Right lobe of liver (tissue), 6 donors: ENCODE measurements around the gene FAS. TPM values are rescaled to one million over a fixed set of nuclear protein-coding genes. Genes with fewer than 3 reads are reported as not detected.

Experiments used
- ATAC-seq, 4 donors: fragments of 200-7000 bp; cut with Tn5 transposase; one replicate each; pipeline ENCODE4 v1.9.1; 2020; ENCODE audit warnings: mild to moderate bottlenecking in 4 of 4, moderate library complexity in 4 of 4
- DNase-seq, 3 donors: peaks; one replicate each; pipeline ENCODE4 v3.0.0-alpha.2; 2020
- H3K27ac ChIP-seq, 3 donors: fragments of 200-600 bp; one replicate each; pipeline ENCODE4 v1.8.0; 2022
- H3K27me3 ChIP-seq, 2 donors: fragments of 200-600 bp; one replicate each; pipeline ENCODE4 v1.8.0; 2022
- H3K36me3 ChIP-seq, 4 donors: fragments of 200-600 bp; sonication (generic) in 1 of 4; one replicate each; pipeline versions ENCODE4 v1.5.1 to v1.8.0; 2017 to 2022; ENCODE audit warnings: control low read depth in 1 of 4
- H3K4me1 ChIP-seq, 4 donors: fragments of 200-600 bp; sonication (generic) in 1 of 4; one replicate each; pipeline versions ENCODE4 v1.5.1 to v1.8.0; 2017 to 2022; ENCODE audit warnings: control low read depth in 1 of 4
- H3K4me3 ChIP-seq, 3 donors: fragments of 200-600 bp; one replicate each; pipeline ENCODE4 v1.8.0; 2022
- H3K9me3 ChIP-seq, 4 donors: fragments of 200-600 bp; sonication (generic) in 1 of 4; one replicate each; pipeline versions ENCODE4 v1.5.1 to v1.8.0; 2017 to 2022; ENCODE audit warnings: control low read depth in 1 of 4
- POLR2A ChIP-seq: fragments of 450-650 bp; IDR thresholded peaks from one replicate; pipeline ENCODE4 v1.6.1; 2017; ENCODE audit warnings: antibody characterized with exemption, mild to moderate bottlenecking
- WGBS: methylation state at CpG from one replicate; pipeline ENCODE4 v1.1.6; 2018; ENCODE audit warnings: low coverage, low lambda C conversion rate; ENCODE audit not compliant: insufficient coverage; ENCODE audit errors: missing lambda C conversion rate; 5-methylcytosine and 5-hydroxymethylcytosine counted together
- intact Hi-C, 2 donors: fragments of 100-400 bp; cut with DNase I; formaldehyde crosslinking; loops; one replicate each; pipeline versions ENCODE4 v1.11.2 to v1.14.1; 2022
- total RNA-seq, 6 experiments: library from RNA; depleted of rRNA in 2 of 6; stranded (reverse); fragments of >200 nt in 2 of 6; fragmentation: NEBNext Ultra II Directional in 3 of 6; extraction: Animal tissue kit (Norgen Biotek cat#: 25700) in 3 of 6; gene quantifications; one replicate each; pipeline versions ENCODE4 v1.1.0 to v1.2.4, GENCODE V29; 2016 to 2023
- TF ChIP-seq, protein P1 (sequence below), 4 donors: fragments of 200-600 bp in 3 of 4; fragments of 450-650 bp in 1 of 4; IDR thresholded peaks; one replicate each; pipeline versions ENCODE4 v1.5.1 to v1.8.0; 2016 to 2022; ENCODE audit warnings: antibody characterized with exemption in 4 of 4, mild to moderate bottlenecking in 2 of 4
- donor health status: DM: no; HTN: yes; CAD: no.
- donor health status: DM: no; HTN: no; CAD: no.
- donor health status: DM: no; HTN: no; CAD: no.
- donor health status: DM: no; HTN: yes; CAD: no.
- donor health status: DM: no; HTN: yes; CAD: no.

FAS gene
- total RNA-seq, 6 experiments from 2014 or later: 9.0 to 22.3 (median 18.9) TPM

DNA sequence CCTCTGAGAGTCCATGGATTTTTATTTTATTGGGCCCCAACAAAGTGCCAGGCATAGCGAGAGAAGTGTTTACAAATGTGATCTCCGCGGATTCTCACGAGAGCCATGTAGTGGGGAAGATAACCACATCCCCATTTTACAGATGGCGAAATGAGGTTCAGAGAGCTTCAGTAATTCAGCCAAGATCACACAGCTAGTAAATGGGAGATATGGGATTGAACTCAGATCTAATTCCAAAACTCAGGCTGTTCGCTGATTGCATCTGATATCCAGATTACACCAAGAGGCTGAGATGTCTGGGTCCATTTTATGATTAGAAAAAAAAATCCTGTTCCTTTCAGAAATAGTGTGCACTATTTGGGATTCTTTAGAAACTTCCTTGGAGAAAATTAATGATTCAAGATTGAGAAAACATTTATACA, 1.3 kb downstream of the FAS start:
- no peaks in the 10 kb centered on the region for H3K9me3 ChIP-seq
- H3K4me1 ChIP-seq: peaks cover 0 to 49% (median 11%) of the 10 kb centered on the region in 4 donors
- TF ChIP-seq, protein P1, sequence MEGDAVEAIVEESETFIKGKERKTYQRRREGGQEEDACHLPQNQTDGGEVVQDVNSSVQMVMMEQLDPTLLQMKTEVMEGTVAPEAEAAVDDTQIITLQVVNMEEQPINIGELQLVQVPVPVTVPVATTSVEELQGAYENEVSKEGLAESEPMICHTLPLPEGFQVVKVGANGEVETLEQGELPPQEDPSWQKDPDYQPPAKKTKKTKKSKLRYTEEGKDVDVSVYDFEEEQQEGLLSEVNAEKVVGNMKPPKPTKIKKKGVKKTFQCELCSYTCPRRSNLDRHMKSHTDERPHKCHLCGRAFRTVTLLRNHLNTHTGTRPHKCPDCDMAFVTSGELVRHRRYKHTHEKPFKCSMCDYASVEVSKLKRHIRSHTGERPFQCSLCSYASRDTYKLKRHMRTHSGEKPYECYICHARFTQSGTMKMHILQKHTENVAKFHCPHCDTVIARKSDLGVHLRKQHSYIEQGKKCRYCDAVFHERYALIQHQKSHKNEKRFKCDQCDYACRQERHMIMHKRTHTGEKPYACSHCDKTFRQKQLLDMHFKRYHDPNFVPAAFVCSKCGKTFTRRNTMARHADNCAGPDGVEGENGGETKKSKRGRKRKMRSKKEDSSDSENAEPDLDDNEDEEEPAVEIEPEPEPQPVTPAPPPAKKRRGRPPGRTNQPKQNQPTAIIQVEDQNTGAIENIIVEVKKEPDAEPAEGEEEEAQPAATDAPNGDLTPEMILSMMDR (IDR thresholded peaks at IDR 0.05): no peak
- 3% methylated on average over 6 of the region's 6 CpGs for WGBS
- DNase-seq (no peak), ATAC-seq (no peak)
- intact Hi-C loops: no loop called here
- no peaks in the 10 kb centered on the region for H3K36me3 ChIP-seq
- H3K4me3 ChIP-seq: peak overlapping the region; percentile 79 to 87 (median 80)
- H3K27me3 ChIP-seq: no peaks in the 10 kb centered on the region
- peak overlapping the region; percentile 94 to 99 (median 98) for H3K27ac ChIP-seq

DNA sequence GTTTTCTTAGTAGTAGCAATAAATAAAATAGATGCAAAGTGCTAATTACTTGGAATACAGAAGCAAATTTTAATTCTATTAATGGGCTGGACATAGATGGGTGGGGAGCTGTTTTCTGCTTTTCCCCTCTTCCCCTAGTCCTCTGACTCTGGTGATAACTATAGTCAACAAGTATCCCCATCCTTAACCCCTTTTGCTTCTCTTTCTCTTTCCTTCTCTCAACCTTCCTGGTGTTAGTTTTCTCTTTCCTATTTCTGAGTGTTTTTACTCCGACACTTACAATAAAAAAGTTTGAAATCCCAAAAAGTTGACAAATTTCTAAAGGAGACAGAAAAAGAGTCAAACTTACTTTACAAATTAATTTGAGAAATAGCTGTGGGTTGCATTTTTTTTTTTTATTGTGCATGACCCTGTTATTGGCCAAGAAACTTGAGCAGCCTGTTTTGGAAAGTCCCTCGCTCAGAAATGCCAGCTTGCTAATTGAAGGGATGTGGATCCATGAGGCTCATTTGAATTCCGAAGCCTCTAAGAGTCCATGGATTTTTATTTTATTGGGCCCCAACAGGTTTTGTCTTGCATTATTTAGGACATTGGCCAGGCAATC, 2.4 kb downstream of the FAS start:
- TF ChIP-seq, protein P1 (IDR thresholded peaks at IDR 0.05): no peak
- no peak for TF ChIP-seq POLR2A
- Histone ChIP-seq H3K9me3 (no peaks in the 10 kb centered on the region), H3K36me3 (no peaks in the 10 kb centered on the region), H3K27me3 (no peaks in the 10 kb centered on the region), H3K27ac (peak overlapping the region in 1 of 3 donors; percentile 7), H3K4me1 (peaks cover 0 to 39% (median 6%) of the 10 kb centered on the region in 4 donors), H3K4me3 (peak overlapping the region in 1 of 3 donors; percentile 80)
- 77% methylated on average over 3 of the region's 3 CpGs for WGBS
- ATAC-seq (no peak), DNase-seq (no peak)
- intact Hi-C loops: no loop called here

DNA sequence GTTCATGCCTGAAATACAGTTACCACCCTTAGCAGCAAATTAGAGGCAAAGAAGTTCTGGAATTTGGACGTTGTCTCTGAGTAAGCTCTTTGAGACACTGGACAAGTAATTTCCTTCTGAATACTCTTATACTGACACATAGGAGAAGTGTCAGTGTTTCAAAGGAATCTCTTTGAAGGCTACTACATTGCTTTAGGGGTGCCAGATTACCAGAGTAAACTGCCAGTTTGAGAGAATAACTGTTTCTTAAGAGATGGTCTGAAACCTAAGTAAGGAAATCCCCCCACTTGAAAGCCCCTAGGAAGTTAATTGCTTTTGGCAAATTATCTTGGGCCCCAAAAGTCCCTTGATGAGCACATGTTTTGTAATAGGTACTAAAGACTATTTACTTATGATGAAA, 3.4 kb downstream of the FAS start:
- intact Hi-C loops: no loop called here
- H3K27ac ChIP-seq: no peak overlapping the region
- no peak for TF ChIP-seq POLR2A
- TF ChIP-seq, protein P1 (IDR thresholded peaks at IDR 0.05): no peak
- H3K36me3 ChIP-seq: no peaks in the 10 kb centered on the region
- no peak for DNase-seq
- no peaks in the 10 kb centered on the region for H3K9me3 ChIP-seq
- no peak for ATAC-seq
- no peaks in the 10 kb centered on the region for H3K27me3 ChIP-seq
- no peak overlapping the region for H3K4me3 ChIP-seq
- peaks cover 0 to 29% (median 4%) of the 10 kb centered on the region in 4 donors for H3K4me1 ChIP-seq
- WGBS: 50% methylated on average over 1 of the region's 1 CpG

DNA sequence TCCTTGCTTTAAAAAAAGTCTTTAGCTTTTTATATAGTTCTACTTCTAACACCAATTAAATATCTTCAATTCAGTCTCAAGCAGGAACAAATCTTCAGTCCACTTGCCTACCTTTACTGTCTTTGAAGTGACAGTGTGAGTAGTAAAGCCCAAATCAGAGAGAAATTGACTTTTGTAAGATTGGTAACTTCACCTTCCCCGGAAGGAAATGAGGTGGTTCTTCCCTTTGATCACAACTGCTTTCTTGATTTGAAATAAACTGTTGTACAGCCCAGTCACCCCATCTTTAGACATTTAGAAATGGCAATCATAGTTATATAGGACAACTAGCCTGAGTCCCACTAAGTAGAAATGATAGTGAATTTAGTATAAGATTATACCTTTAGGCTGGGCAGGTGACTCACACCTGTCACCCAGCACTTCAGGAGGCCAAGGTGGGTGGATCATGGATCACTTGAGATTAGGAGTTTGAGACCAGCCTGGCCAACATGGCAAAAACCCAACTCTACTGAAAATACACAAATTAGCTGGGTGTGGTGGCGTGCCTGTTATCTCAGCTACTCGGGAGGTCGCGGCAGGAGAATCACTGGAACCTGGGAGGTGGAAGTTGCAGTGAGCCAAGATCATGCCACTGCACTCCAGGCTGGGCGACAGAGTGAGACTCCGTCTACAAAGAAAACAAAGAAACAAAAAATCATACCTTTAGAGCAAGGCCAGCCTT, 4.7 kb downstream of the FAS start:
- TF ChIP-seq, protein P1 (IDR thresholded peaks at IDR 0.05): no peak
- no peak for TF ChIP-seq POLR2A
- Histone ChIP-seq H3K36me3 (no peaks in the 10 kb centered on the region), H3K27me3 (no peaks in the 10 kb centered on the region), H3K4me3 (no peak overlapping the region), H3K4me1 (peaks cover 0 to 21% (median 0%) of the 10 kb centered on the region in 4 donors), H3K27ac (no peak overlapping the region), H3K9me3 (no peaks in the 10 kb centered on the region)
- intact Hi-C loops: no loop called here
- ATAC-seq (no peak), DNase-seq (no peak)
- 26% methylated on average over 7 of the region's 7 CpGs for WGBS
